Epithelial cell of prostate (primary cell): Measurements from ENCODE around the gene HK2.

Source experiments
- DNase-seq: peaks from one replicate; pipeline ENCODE4 v3.0.0-alpha.2; 2011; ENCODE audit warnings: low read depth, low spot score
- H3K27ac ChIP-seq: fragments of 450-650 bp; 2 replicates; pipeline ENCODE4 v1.5.1; 2017; ENCODE audit warnings: mild to moderate bottlenecking

Gene HK2

GRCh38 chr2:74873678-74874640, 40.0 kb downstream of the HK2 start:
- H3K27ac ChIP-seq, result no peak overlapping the region

GRCh38 chr2:74876081-74876886, 42.4 kb downstream of the HK2 start:
- no peak overlapping the region for H3K27ac ChIP-seq
- no peak for DNase-seq

More at GRCh38 chr2:74873678-74874640, 40.0 kb downstream of the HK2 start:
- no peak for DNase-seq

DNA sequence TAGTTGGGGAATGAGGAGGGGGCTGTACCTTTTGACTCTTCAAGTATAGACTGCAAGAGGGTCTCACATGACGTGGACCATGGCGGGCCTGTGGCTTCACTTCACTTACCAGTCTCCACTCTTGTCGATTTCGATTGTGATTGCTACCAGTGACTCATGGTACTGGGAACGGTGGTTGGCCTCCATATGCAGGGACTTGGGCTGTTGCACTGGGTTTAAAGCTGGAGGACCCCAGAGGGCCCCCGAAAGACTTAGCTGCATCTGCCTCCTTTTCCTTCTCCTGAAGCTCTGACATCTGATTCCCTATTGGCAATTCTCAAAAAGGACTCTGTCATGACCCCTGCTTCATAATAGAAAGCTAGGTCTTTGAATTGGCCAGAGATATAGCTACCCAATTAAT, 43.4 kb downstream of the HK2 start:
- no peak for DNase-seq
- H3K27ac ChIP-seq, result no peak overlapping the region

- DNase-seq, result no peak
- no peak overlapping the region for H3K27ac ChIP-seq
Measured at GRCh38 chr2:74877781-74878433, 44.0 kb downstream of the HK2 start.

DNA sequence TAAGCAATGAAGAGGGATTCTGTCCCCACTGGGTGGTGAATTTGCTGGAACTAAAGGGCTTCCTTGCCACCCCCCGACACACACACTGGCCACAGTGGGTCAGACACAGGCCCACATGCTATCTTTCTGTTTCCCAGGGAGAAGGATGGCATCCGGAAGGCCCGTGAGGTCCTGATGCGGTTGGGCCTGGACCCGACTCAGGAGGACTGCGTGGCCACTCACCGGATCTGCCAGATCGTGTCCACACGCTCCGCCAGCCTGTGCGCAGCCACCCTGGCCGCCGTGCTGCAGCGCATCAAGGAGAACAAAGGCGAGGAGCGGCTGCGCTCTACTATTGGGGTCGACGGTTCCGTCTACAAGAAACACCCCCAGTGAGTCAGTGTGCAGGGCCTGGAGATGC, 44.6 kb downstream of the HK2 start:
- no peak overlapping the region for H3K27ac ChIP-seq
- no peak for DNase-seq

DNA sequence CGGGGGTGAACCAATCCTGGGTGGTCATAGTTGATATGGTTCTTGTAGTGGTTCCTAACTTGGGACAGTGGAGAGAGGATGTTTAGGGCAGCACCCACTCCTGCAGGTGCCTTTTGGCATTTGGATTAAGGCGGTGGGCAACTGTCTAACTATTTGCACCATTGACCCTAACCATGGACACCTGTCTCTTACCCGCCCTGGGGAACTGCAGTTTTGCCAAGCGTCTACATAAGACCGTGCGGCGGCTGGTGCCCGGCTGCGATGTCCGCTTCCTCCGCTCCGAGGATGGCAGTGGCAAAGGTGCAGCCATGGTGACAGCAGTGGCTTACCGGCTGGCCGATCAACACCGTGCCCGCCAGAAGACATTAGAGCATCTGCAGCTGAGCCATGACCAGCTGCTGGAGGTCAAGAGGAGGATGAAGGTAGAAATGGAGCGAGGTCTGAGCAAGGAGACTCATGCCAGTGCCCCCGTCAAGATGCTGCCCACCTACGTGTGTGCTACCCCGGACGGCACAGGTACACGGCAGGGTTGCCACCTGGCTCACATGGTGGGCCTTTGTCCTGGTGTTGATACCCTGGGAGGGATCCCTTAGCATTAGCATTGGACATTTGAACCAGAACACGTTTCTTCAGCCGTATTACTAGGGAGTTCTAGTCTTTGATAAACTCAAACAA, 46.3 kb downstream of the HK2 start:
- H3K27ac ChIP-seq, result no peak overlapping the region
- DNase-seq, result no peak

DNA sequence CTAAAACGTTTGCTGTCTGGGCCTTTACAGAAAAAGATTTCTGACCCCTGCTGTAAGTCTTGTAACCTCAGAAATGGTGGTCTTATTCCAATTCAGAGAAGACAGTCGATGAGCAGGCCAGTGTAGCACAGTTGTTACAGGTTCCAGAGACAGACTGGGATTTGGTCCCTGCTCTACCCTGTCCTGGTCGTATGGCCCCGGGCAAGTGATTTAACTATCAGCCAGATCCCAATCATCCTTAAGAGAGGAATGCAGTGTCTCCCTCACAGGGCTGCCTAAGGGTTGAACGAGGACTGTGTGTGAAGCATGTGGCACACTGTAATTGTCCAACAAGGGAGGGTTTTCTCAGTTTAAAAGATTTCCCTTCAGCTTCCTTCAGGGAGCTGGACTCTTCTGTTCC, 47.2 kb downstream of the HK2 start:
- no peak overlapping the region for H3K27ac ChIP-seq
- no peak for DNase-seq

GRCh38 chr2:74881626-74882298, 47.8 kb downstream of the HK2 start:
- no peak for DNase-seq
- H3K27ac ChIP-seq, result no peak overlapping the region

DNA sequence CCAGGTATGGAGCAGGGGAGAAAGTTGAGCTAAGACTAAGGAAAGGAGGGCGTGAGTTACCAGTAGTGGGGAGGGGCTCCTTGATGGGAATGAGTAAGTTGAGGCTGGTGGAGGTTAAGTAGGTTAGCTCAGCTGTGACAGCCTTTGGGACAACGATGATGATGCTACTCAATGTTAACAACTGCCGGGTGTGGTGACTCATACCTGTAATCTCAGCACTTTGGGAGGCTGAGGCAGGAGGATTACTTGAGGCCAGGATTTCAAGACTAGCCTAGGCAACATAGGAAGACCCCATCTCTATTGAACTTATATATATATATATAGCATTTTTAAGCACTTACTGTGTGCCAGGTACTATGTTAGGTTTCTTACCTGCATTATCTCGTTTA, 48.4 kb downstream of the HK2 start:
- no peak for DNase-seq
- no peak overlapping the region for H3K27ac ChIP-seq

DNA sequence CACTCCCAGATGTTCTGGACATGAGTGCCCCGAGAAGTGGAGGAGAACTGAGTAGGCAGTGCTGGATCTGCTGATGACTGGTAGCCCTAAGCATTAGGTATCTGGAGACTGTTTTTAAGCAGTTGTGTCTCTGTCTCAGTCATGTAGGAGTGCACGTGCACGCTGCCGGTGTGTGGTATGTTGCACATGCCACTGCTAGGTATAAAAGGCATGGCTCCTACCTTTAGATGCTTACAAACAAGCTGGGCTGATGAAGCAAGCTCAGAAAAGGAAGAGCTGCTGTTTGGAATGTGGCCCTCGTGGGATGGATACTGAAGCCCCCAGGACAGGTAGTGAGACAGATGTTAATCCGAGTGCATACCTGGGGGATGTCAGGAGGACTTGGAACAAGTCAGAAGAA, 49.1 kb downstream of the HK2 start:
- no peak for DNase-seq
- H3K27ac ChIP-seq, result no peak overlapping the region

GRCh38 chr2:74884118-74884762, 50.3 kb downstream of the HK2 start:
- DNase-seq, result no peak
- H3K27ac ChIP-seq, result no peak overlapping the region

- H3K27ac ChIP-seq, result no peak overlapping the region
- DNase-seq, result no peak
Measured at GRCh38 chr2:74884866-74885265, 50.9 kb downstream of the HK2 start.

DNA sequence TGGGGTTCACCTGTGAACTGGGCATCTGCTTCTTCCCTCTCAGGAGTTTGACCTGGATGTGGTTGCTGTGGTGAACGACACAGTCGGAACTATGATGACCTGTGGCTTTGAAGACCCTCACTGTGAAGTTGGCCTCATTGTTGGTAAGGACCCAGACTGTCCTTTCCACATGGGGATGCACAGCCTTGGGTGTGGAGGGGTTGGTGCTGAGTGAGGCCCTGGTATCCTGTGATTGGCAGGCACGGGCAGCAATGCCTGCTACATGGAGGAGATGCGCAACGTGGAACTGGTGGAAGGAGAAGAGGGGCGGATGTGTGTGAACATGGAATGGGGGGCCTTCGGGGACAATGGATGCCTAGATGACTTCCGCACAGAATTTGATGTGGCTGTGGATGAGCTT, 52.3 kb downstream of the HK2 start:
- H3K27ac ChIP-seq, result peak overlapping the region; percentile 88
- DNase-seq, result no peak

DNA sequence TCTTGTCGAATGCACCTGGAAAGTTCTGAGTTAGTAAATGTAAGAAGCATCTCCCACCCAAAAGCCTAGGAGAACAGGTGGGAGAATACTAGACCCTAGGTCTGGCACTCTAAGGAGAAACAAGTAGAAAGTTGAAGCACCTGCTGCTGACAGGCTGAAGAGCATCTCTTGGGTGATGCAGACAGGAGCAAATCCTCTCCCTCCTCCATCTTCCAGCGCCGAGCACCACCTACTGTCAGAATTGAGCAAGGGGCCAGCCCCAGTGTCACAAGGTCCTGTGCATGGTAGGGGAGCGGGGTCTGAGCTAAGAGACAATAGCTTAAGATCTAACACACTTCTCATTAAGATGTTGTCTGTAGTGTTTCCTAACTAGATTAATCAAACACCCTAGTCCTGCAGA, 52.9 kb downstream of the HK2 start:
- DNase-seq, result no peak
- H3K27ac ChIP-seq, result peak overlapping the region; percentile 88

- H3K27ac ChIP-seq, result peak overlapping the region; percentile 88
- DNase-seq, result peak; percentile 82
Measured at GRCh38 chr2:74887445-74887951, 53.6 kb downstream of the HK2 start.

- DNase-seq, result peak; percentile 8
- peak overlapping the region; percentile 88 for H3K27ac ChIP-seq
Measured at GRCh38 chr2:74887960-74888700, 54.2 kb downstream of the HK2 start.

DNA sequence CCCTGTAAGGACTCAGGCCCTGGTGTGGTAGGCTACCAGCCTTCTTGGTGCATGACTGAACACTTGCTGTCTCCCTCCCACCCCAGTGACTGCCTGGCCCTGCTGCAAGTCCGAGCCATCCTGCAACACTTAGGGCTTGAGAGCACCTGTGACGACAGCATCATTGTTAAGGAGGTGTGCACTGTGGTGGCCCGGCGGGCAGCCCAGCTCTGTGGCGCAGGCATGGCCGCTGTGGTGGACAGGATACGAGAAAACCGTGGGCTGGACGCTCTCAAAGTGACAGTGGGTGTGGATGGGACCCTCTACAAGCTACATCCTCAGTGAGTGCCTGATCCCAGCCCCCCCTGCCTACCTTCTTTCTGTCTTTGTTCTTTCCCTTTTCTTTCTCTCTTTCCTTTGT, 55.2 kb downstream of the HK2 start:
- peak overlapping the region; percentile 88 for H3K27ac ChIP-seq
- no peak for DNase-seq

DNA sequence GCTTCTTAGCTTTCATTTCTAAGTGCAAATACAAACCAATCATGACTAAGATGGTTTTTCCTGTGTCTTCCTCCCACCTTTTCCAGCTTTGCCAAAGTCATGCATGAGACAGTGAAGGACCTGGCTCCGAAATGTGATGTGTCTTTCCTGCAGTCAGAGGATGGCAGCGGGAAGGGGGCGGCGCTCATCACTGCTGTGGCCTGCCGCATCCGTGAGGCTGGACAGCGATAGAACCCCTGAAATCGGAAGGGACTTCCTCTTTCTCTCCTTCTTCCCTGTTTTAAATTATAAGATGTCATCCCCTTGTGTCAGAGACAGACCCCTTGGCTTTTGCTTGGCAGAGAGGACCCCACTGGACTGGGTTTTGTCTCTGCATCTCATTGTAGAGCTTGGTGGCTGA, 56.8 kb downstream of the HK2 start:
- DNase-seq, result no peak
- H3K27ac ChIP-seq, result no peak overlapping the region
